Measurements from ENCODE around the gene NCKAP5. TPM values are rescaled to one million over a fixed set of nuclear protein-coding genes. Genes with fewer than 3 reads are reported as not detected.

NCKAP5 gene
- total and polyA plus RNA-seq, 2 of the 8 experiments (the other 6 are each of a cell fraction or from before 2014, with no cell fraction given), result 0.27 to 0.86 TPM

GRCh38 chr2:133568598-133568997 lies 335 bp upstream of the NCKAP5 start:
- Histone ChIP-seq H2BK20ac (ENCODE audit: low read length) (no peak overlapping the region), H4K8ac (ENCODE audit: extremely low read depth, insufficient read depth, low read length) (no peak overlapping the region), H3K9ac (replicated peaks in 1 of 4; ENCODE audit: extremely low read depth in 1 of 4, low read depth in 3 of 4, low read length in 3 of 4) (no peak overlapping the region), H3K79me1 (ENCODE audit: low read depth, low read length) (no peaks in the 10 kb centered on the region), H3K79me2 (ENCODE audit: control insufficient read depth in 1 of 2, insufficient read depth in 2 of 2, low read length in 2 of 2) (no peaks in the 10 kb centered on the region), H3K56ac (replicated peaks; ENCODE audit: insufficient read length, low read depth, low read length) (no peak overlapping the region), H4K20me1 (replicated peaks in 1 of 2; ENCODE audit: control insufficient read depth in 1 of 2, insufficient read depth in 2 of 2, low read length in 2 of 2) (no peaks in the 10 kb centered on the region), H2BK5ac (ENCODE audit: low read depth, low read length) (no peak overlapping the region), H2AFZ (ENCODE audit: low read length) (no peak overlapping the region), H2BK12ac (ENCODE audit: low read depth, low read length) (no peak overlapping the region), H2BK120ac (replicated peaks; ENCODE audit: low read depth, low read length) (no peak overlapping the region), H3K23ac (ENCODE audit: insufficient read length) (no peak overlapping the region), H4K5ac (ENCODE audit: insufficient read length, low read depth, low read length) (no peak overlapping the region), H3K4ac (replicated peaks; ENCODE audit: insufficient read length, low read depth, low read length) (no peak overlapping the region), H3K27me3 (replicated peaks in 1 of 4; ENCODE audit: control insufficient read depth in 3 of 4, extremely low read depth in 1 of 4, insufficient read depth in 3 of 4, low read length in 3 of 4) (no peaks in the 10 kb centered on the region; a peak in 1 of 7 replicates), H3K4me3 (ENCODE audit: extremely low read depth in 1 of 4, insufficient read depth in 2 of 4, low read depth in 3 of 4, low read length in 4 of 4) (0 out of 8 replicates have a peak overlapping the region, but pooled peaks of 1 of the 4 experiments have one; percentile 3), H3K4me2 (ENCODE audit: insufficient read depth in 1 of 2, low read depth in 2 of 2, low read length in 2 of 2) (no peak overlapping the region), H3K18ac (ENCODE audit: extremely low read depth, low read length) (no peak overlapping the region), H3K9me3 (ENCODE audit: insufficient read depth in 2 of 2, low read depth in 1 of 2, low read length in 1 of 2) (no peaks in the 10 kb centered on the region), H4K91ac (replicated peaks; ENCODE audit: insufficient read length, low read length) (no peak overlapping the region), H3K14ac (ENCODE audit: insufficient read length) (no peak overlapping the region), H3K23me2 (ENCODE audit: low read depth, low read length) (no peaks in the 10 kb centered on the region), H3K4me1 (replicated peaks in 1 of 4; ENCODE audit: control insufficient read depth in 3 of 4, insufficient read depth in 4 of 4, low read length in 3 of 4) (peaks cover 2 to 26% (median 11%) of the 10 kb centered on the region in 4 experiments; a peak in 5 of 7 replicates), H2BK15ac (ENCODE audit: low read length) (no peak overlapping the region), H3K36me3 (ENCODE audit: control insufficient read depth in 2 of 4, insufficient read depth in 4 of 4, low read length in 3 of 4) (no peaks in the 10 kb centered on the region), H3K27ac (ENCODE audit: low read depth, low read length) (no peak overlapping the region), H2AK5ac (ENCODE audit: low read depth, low read length) (no peak overlapping the region)
- FAIRE-seq (no peak), DNase-seq (ENCODE audit: low read depth in 1 of 2, low spot score in 2 of 2) (no peak)
- ChIA-PET POLR2A (ENCODE audit: partially characterized antibody) (interaction anchor here (1.7 kb wide), 1 partner anchor 9 kb away, joined by 4 read pairs; no protein-coding TSS in a partner anchor), CTCF (ENCODE audit: partially characterized antibody) (interaction anchor here (1.0 to 5.5 kb wide), 6 partner anchors 8 to 304 kb away, joined by 3 to 24 read pairs (median 6); no protein-coding TSS in a partner anchor)
- WGBS, 2 experiments (ENCODE audit: extremely low coverage in 1 of 2, insufficient coverage in 1 of 2, insufficient read length in 1 of 2, insufficient replicate concordance in 2 of 2, low coverage in 1 of 2, low lambda C conversion rate in 2 of 2, missing lambda C conversion rate in 1 of 2), result 82% methylated on average over 5 of the region's 5 CpGs; no CpG with 5 or more reads in 1 of the 2 experiments
- no peak for TF ChIP-seq CEBPB (IDR thresholded peaks at IDR 0.05; ENCODE audit: low read depth, low read length)
- no peak for TF ChIP-seq BRCA1 (IDR thresholded peaks at IDR 0.05; ENCODE audit: low read depth, low read length)
- TF ChIP-seq ASH2L (IDR thresholded peaks at IDR 0.05; ENCODE audit: low read length), result no peak
- TF ChIP-seq TAF1 (IDR thresholded peaks at IDR 0.05; ENCODE audit: low read depth, low read length), result no peak
- TF ChIP-seq NANOG (IDR thresholded peaks at IDR 0.05; ENCODE audit: insufficient read depth, low read depth, low read length, poor library complexity, severe bottlenecking), result no peak
- TF ChIP-seq EZH2 (IDR thresholded peaks at IDR 0.05; ENCODE audit: low read depth, low read length, severe bottlenecking), result no peak
- TF ChIP-seq, protein P1, sequence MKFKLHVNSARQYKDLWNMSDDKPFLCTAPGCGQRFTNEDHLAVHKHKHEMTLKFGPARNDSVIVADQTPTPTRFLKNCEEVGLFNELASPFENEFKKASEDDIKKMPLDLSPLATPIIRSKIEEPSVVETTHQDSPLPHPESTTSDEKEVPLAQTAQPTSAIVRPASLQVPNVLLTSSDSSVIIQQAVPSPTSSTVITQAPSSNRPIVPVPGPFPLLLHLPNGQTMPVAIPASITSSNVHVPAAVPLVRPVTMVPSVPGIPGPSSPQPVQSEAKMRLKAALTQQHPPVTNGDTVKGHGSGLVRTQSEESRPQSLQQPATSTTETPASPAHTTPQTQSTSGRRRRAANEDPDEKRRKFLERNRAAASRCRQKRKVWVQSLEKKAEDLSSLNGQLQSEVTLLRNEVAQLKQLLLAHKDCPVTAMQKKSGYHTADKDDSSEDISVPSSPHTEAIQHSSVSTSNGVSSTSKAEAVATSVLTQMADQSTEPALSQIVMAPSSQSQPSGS (IDR thresholded peaks at IDR 0.05; ENCODE audit: low read length), result no peak
- no peak for TF ChIP-seq TBP (IDR thresholded peaks at IDR 0.05; ENCODE audit: low read depth, low read length)
- TF ChIP-seq CREB1 (IDR thresholded peaks at IDR 0.05), result no peak
- no peak for TF ChIP-seq SAP30 (IDR thresholded peaks at IDR 0.05; ENCODE audit: insufficient read depth, insufficient replicate concordance, low read length)
- TF ChIP-seq EP300 (IDR thresholded peaks at IDR 0.05; ENCODE audit: borderline replicate concordance in 1 of 2, low read depth in 2 of 2, low read length in 2 of 2), result no peak
- no peak for TF ChIP-seq SP4 (IDR thresholded peaks at IDR 0.05; ENCODE audit: low read length)
